ENCODE data around the gene ZFPL1. TPM values are rescaled to one million over a fixed set of nuclear protein-coding genes. Genes with fewer than 3 reads are reported as not detected.

The ZFPL1 gene
- total RNA-seq, 1 donor from 2014 or later: 46.2 TPM

- TF ChIP-seq, protein P1, sequence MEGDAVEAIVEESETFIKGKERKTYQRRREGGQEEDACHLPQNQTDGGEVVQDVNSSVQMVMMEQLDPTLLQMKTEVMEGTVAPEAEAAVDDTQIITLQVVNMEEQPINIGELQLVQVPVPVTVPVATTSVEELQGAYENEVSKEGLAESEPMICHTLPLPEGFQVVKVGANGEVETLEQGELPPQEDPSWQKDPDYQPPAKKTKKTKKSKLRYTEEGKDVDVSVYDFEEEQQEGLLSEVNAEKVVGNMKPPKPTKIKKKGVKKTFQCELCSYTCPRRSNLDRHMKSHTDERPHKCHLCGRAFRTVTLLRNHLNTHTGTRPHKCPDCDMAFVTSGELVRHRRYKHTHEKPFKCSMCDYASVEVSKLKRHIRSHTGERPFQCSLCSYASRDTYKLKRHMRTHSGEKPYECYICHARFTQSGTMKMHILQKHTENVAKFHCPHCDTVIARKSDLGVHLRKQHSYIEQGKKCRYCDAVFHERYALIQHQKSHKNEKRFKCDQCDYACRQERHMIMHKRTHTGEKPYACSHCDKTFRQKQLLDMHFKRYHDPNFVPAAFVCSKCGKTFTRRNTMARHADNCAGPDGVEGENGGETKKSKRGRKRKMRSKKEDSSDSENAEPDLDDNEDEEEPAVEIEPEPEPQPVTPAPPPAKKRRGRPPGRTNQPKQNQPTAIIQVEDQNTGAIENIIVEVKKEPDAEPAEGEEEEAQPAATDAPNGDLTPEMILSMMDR (IDR thresholded peaks at IDR 0.05; ENCODE audit: unreplicated experiment): no peak
- Mint-ChIP-seq H3K4me3 (peak within 1 kb of the TSS; percentile 99), H3K4me1 (peaks cover 30% of the 10 kb centered on the region), H3K27me3 (ENCODE audit: low read depth) (no peaks in the 10 kb centered on the region), H3K27ac (peak within 1 kb of the TSS; percentile 99), H3K36me3 (peaks cover 14% of the 10 kb centered on the region), H3K9me3 (no peaks in the 10 kb centered on the region)
- DNase-seq (ENCODE audit: low spot score in 2 of 2, unreplicated experiment in 2 of 2): peak; percentile 97
Observed at GRCh38 chr11:65121865-65122696, 38.1 kb downstream of the ZFPL1 start, which contains the start of the genes FAU and MRPL49. FAU (minus strand) TSS chr11:65122134; CDS start chr11:65121813, 321 bp downstream. MRPL49 (plus strand) TSS chr11:65122321; CDS start chr11:65122347, 26 bp downstream.

- Mint-ChIP-seq H3K36me3 (peaks cover 8% of the 10 kb centered on the region), H3K27ac (no peak overlapping the region)
Observed at GRCh38 chr11:65124480-65125196, 40.6 kb downstream of the ZFPL1 start.

GRCh38 chr11:65125197-65126056, 41.4 kb downstream of the ZFPL1 start:
- Mint-ChIP-seq H3K4me1 (peaks cover 24% of the 10 kb centered on the region), H3K27me3 (ENCODE audit: low read depth) (no peaks in the 10 kb centered on the region), H3K27ac (no peak overlapping the region), H3K36me3 (peaks cover 6% of the 10 kb centered on the region), H3K9me3 (no peaks in the 10 kb centered on the region), H3K4me3 (no peak overlapping the region)
- TF ChIP-seq, protein P1 (IDR thresholded peaks at IDR 0.05; ENCODE audit: unreplicated experiment): no peak
- DNase-seq (ENCODE audit: low spot score in 2 of 2, unreplicated experiment in 2 of 2): no peak

More at GRCh38 chr11:65124480-65125196, 40.6 kb downstream of the ZFPL1 start:
- DNase-seq (ENCODE audit: low spot score in 2 of 2, unreplicated experiment in 2 of 2): no peak
- TF ChIP-seq, protein P1 (IDR thresholded peaks at IDR 0.05; ENCODE audit: unreplicated experiment): no peak
- peaks cover 26% of the 10 kb centered on the region for H3K4me1 Mint-ChIP-seq
- H3K4me3 Mint-ChIP-seq: peak overlapping the region; percentile 23
- H3K9me3 Mint-ChIP-seq: no peaks in the 10 kb centered on the region
- H3K27me3 Mint-ChIP-seq (ENCODE audit: low read depth): no peaks in the 10 kb centered on the region

GRCh38 chr11:65126624-65127274, 42.7 kb downstream of the ZFPL1 start:
- no peaks in the 10 kb centered on the region for H3K27me3 Mint-ChIP-seq (ENCODE audit: low read depth)
- H3K36me3 Mint-ChIP-seq: peaks cover 9% of the 10 kb centered on the region
- DNase-seq (ENCODE audit: low spot score in 2 of 2, unreplicated experiment in 2 of 2): no peak
- H3K27ac Mint-ChIP-seq: no peak overlapping the region
- no peaks in the 10 kb centered on the region for H3K9me3 Mint-ChIP-seq
- peaks cover 15% of the 10 kb centered on the region for H3K4me1 Mint-ChIP-seq
- H3K4me3 Mint-ChIP-seq: no peak overlapping the region
- TF ChIP-seq, protein P1 (IDR thresholded peaks at IDR 0.05; ENCODE audit: unreplicated experiment): no peak
